GM21390 (cell line): Measurements from ENCODE around the gene SPDYA.

Experiments used
- ATAC-seq: cut with Tn5 transposase; IDR thresholded peaks from one replicate; pipeline ENCODE4 v1.9.1; 2021; ENCODE audit not compliant: unreplicated experiment

Gene SPDYA

GRCh38 chr2:28824207-28824606 lies 13.6 kb downstream of the SPDYA start:
- no peak for ATAC-seq

GRCh38 chr2:28824870-28825269 lies 14.2 kb downstream of the SPDYA start:
- ATAC-seq = no peak

- no peak for ATAC-seq
Measured at GRCh38 chr2:28828382-28828781, 17.7 kb downstream of the SPDYA start.

- ATAC-seq = no peak
Measured at GRCh38 chr2:28833740-28834470, 23.3 kb downstream of the SPDYA start.

- no peak for ATAC-seq
Measured at GRCh38 chr2:28835781-28836180, 25.1 kb downstream of the SPDYA start.

- no peak for ATAC-seq
Measured at GRCh38 chr2:28838971-28839370, 28.3 kb downstream of the SPDYA start.

GRCh38 chr2:28842042-28842441 lies 31.4 kb downstream of the SPDYA start:
- no peak for ATAC-seq

- ATAC-seq = no peak
Measured at GRCh38 chr2:28855193-28855592, 44.6 kb downstream of the SPDYA start.

- ATAC-seq = no peak
Measured at GRCh38 chr2:28855977-28856376, 45.3 kb downstream of the SPDYA start.

GRCh38 chr2:28868611-28869010 lies 58.0 kb downstream of the SPDYA start:
- ATAC-seq = no peak

GRCh38 chr2:28869494-28870145 lies 59.0 kb downstream of the SPDYA start:
- peak; percentile 15 for ATAC-seq

- peak; percentile 97 for ATAC-seq
Measured at GRCh38 chr2:28870146-28870891, 59.7 kb downstream of the SPDYA start, which contains the start of gene TRMT61B. Gene TRMT61B, minus strand, starts transcription at chr2:28870309. Its CDS starts 32 bp downstream, at chr2:28870277.

- ATAC-seq = no peak
Measured at GRCh38 chr2:28871620-28872019, 61.0 kb downstream of the SPDYA start.

- no peak for ATAC-seq
Measured at GRCh38 chr2:28880193-28880592, 69.6 kb downstream of the SPDYA start.

- ATAC-seq = no peak
Measured at GRCh38 chr2:28893488-28893887, 82.9 kb downstream of the SPDYA start.

- peak; percentile 80 for ATAC-seq
Measured at GRCh38 chr2:28894470-28895188, 84.0 kb downstream of the SPDYA start, which contains the start of gene WDR43. Gene WDR43, plus strand, starts transcription at chr2:28894667. Its CDS starts 32 bp downstream, at chr2:28894699.

GRCh38 chr2:28895189-28895893 lies 84.7 kb downstream of the SPDYA start:
- ATAC-seq = peak; percentile 23

- no peak for ATAC-seq
Measured at GRCh38 chr2:28896906-28897305, 86.3 kb downstream of the SPDYA start.

- no peak for ATAC-seq
Measured at GRCh38 chr2:28898048-28898447, 87.4 kb downstream of the SPDYA start.
